HG02763 (cell line): Measurements from ENCODE around the gene MCF2L2.
"Not testable (repeated sequence)": the region's sequence is repeated elsewhere in the genome, so short reads cannot be mapped to it uniquely, and the experiment has no call there.

ENCODE experiments used
- ATAC-seq: cut with Tn5 transposase; IDR thresholded peaks from one replicate; pipeline ENCODE4 v1.9.1; 2021; ENCODE audit warnings: mild to moderate bottlenecking, moderate library complexity; ENCODE audit not compliant: unreplicated experiment

Gene MCF2L2

GRCh38 chr3:183249006-183249718 is 179.3 kb downstream of the MCF2L2 start:
- ATAC-seq: no peak

- ATAC-seq: no peak
Observed at GRCh38 chr3:183247011-183247589, 181.3 kb downstream of the MCF2L2 start.

- no peak for ATAC-seq
Observed at GRCh38 chr3:183244981-183245476, 183.4 kb downstream of the MCF2L2 start.

- ATAC-seq: no peak
Observed at GRCh38 chr3:183244219-183244618, 184.2 kb downstream of the MCF2L2 start.

GRCh38 chr3:183242431-183242830 is 186.0 kb downstream of the MCF2L2 start:
- no peak for ATAC-seq

GRCh38 chr3:183239046-183239445 is 189.4 kb downstream of the MCF2L2 start:
- no peak for ATAC-seq

- no peak for ATAC-seq
Observed at GRCh38 chr3:183233966-183234365, 194.5 kb downstream of the MCF2L2 start.

- no peak for ATAC-seq
Observed at GRCh38 chr3:183230826-183231225, 197.6 kb downstream of the MCF2L2 start.

- not testable (repeated sequence) for ATAC-seq
Observed at GRCh38 chr3:183230251-183230650, 198.2 kb downstream of the MCF2L2 start.

- ATAC-seq: no peak
Observed at GRCh38 chr3:183229178-183229577, 199.2 kb downstream of the MCF2L2 start.

GRCh38 chr3:183227586-183227985 is 200.8 kb downstream of the MCF2L2 start:
- ATAC-seq: no peak

GRCh38 chr3:183226333-183226890 is 202.0 kb downstream of the MCF2L2 start:
- ATAC-seq: no peak

- no peak for ATAC-seq
Observed at GRCh38 chr3:183224180-183224970, 204.0 kb downstream of the MCF2L2 start.

- ATAC-seq: no peak
Observed at GRCh38 chr3:183222631-183223235, 205.7 kb downstream of the MCF2L2 start.

GRCh38 chr3:183220828-183221227 is 207.6 kb downstream of the MCF2L2 start:
- ATAC-seq: no peak

GRCh38 chr3:183218826-183219225 is 209.6 kb downstream of the MCF2L2 start:
- ATAC-seq: no peak

- no peak for ATAC-seq
Observed at GRCh38 chr3:183217548-183218332, 210.7 kb downstream of the MCF2L2 start.

GRCh38 chr3:183215591-183216202 is 212.7 kb downstream of the MCF2L2 start:
- no peak for ATAC-seq

- no peak for ATAC-seq
Observed at GRCh38 chr3:183214277-183214612, 214.2 kb downstream of the MCF2L2 start.
